GM19452 (cell line): Measurements from ENCODE around the gene ATP13A5.

Experiments
- ATAC-seq: cut with Tn5 transposase; IDR thresholded peaks from one replicate; pipeline ENCODE4 v1.9.1; 2021; ENCODE audit not compliant: unreplicated experiment

The ATP13A5 gene

GRCh38 chr3:193270451-193270850, 108.1 kb downstream of the ATP13A5 start:
- no peak for ATAC-seq

- ATAC-seq: no peak
Observed at GRCh38 chr3:193269343-193270028, 109.1 kb downstream of the ATP13A5 start.

- ATAC-seq: no peak
Observed at GRCh38 chr3:193262707-193263106, 115.8 kb downstream of the ATP13A5 start.

- ATAC-seq: no peak
Observed at GRCh38 chr3:193261970-193262369, 116.6 kb downstream of the ATP13A5 start.

- ATAC-seq: no peak
Observed at GRCh38 chr3:193253986-193254660, 124.4 kb downstream of the ATP13A5 start.

GRCh38 chr3:193250492-193250891, 128.1 kb downstream of the ATP13A5 start:
- ATAC-seq: no peak

GRCh38 chr3:193248848-193249468, 129.6 kb downstream of the ATP13A5 start:
- no peak for ATAC-seq

- ATAC-seq: no peak
Observed at GRCh38 chr3:193243571-193243970, 135.0 kb downstream of the ATP13A5 start.

GRCh38 chr3:193241716-193242115, 136.8 kb downstream of the ATP13A5 start:
- no peak for ATAC-seq

- ATAC-seq: peak; percentile 52
Observed at GRCh38 chr3:193240850-193241706, 137.5 kb downstream of the ATP13A5 start, which contains the start of gene PLAAT1. PLAAT1 (plus strand) TSS chr3:193241222; CDS start chr3:193255651, 14,429 bp downstream.

GRCh38 chr3:193240436-193240849, 138.1 kb downstream of the ATP13A5 start:
- no peak for ATAC-seq

GRCh38 chr3:193237030-193237429, 141.5 kb downstream of the ATP13A5 start:
- ATAC-seq: no peak

GRCh38 chr3:193236599-193236998, 142.0 kb downstream of the ATP13A5 start:
- ATAC-seq: no peak

GRCh38 chr3:193231201-193231600, 147.4 kb downstream of the ATP13A5 start:
- ATAC-seq: no peak

GRCh38 chr3:193230610-193231009, 147.9 kb downstream of the ATP13A5 start:
- ATAC-seq: no peak

GRCh38 chr3:193229851-193230420, 148.6 kb downstream of the ATP13A5 start:
- no peak for ATAC-seq

- no peak for ATAC-seq
Observed at GRCh38 chr3:193228206-193228605, 150.3 kb downstream of the ATP13A5 start.

GRCh38 chr3:193225302-193226125, 153.0 kb downstream of the ATP13A5 start:
- no peak for ATAC-seq
